RWPE2 (cell line): ENCODE data around the gene TDRD3.

Experiments used
- ATAC-seq: fragments of 200-7000 bp; cut with Tn5 transposase; 3 replicates; pipeline ENCODE4 v1.9.1; 2021; ENCODE audit warnings: low read depth
- DNase-seq: peaks from one replicate; pipeline ENCODE4 v3.0.0-alpha.2; 2020; ENCODE audit warnings: low spot score
- H3K27ac ChIP-seq: fragments of 450-650 bp; 2 replicates; pipeline ENCODE4 v1.5.1; 2017; ENCODE audit warnings: mild to moderate bottlenecking; ENCODE audit not compliant: poor library complexity, severe bottlenecking
- H3K27me3 ChIP-seq: fragments of 250-450 bp; sonication (Bioruptor Pico); 2 replicates; pipeline ENCODE4 v1.5.1; 2021; ENCODE audit warnings: mild to moderate bottlenecking, moderate library complexity; ENCODE audit not compliant: insufficient read depth, poor library complexity, severe bottlenecking
- H3K36me3 ChIP-seq: fragments of 250-450 bp; sonication (Bioruptor Pico); 2 replicates; pipeline ENCODE4 v1.5.1; 2020; ENCODE audit warnings: low read depth, mild to moderate bottlenecking, moderate library complexity
- H3K4me1 ChIP-seq: fragments of 250-450 bp; sonication (Bioruptor Pico); 2 replicates; pipeline ENCODE4 v1.5.1; 2021; ENCODE audit warnings: mild to moderate bottlenecking, moderate library complexity; ENCODE audit not compliant: insufficient read depth, poor library complexity, severe bottlenecking
- H3K4me3 ChIP-seq: fragments of 250-450 bp; sonication (Bioruptor Pico); 2 replicates; pipeline ENCODE4 v1.5.1; 2021; ENCODE audit warnings: mild to moderate bottlenecking, moderate library complexity; ENCODE audit not compliant: severe bottlenecking
- H3K9me3 ChIP-seq: fragments of 250-450 bp; sonication (Bioruptor Pico); 2 replicates; pipeline ENCODE4 v1.5.1; 2021; ENCODE audit warnings: mild to moderate bottlenecking, moderate library complexity; ENCODE audit not compliant: severe bottlenecking
- TF ChIP-seq, protein P1 (sequence below): fragments of 450-650 bp; IDR thresholded peaks from one replicate; pipeline ENCODE4 v1.5.1; 2017; ENCODE audit warnings: mild to moderate bottlenecking, moderate library complexity; ENCODE audit not compliant: poor library complexity, severe bottlenecking

The TDRD3 gene

DNA sequence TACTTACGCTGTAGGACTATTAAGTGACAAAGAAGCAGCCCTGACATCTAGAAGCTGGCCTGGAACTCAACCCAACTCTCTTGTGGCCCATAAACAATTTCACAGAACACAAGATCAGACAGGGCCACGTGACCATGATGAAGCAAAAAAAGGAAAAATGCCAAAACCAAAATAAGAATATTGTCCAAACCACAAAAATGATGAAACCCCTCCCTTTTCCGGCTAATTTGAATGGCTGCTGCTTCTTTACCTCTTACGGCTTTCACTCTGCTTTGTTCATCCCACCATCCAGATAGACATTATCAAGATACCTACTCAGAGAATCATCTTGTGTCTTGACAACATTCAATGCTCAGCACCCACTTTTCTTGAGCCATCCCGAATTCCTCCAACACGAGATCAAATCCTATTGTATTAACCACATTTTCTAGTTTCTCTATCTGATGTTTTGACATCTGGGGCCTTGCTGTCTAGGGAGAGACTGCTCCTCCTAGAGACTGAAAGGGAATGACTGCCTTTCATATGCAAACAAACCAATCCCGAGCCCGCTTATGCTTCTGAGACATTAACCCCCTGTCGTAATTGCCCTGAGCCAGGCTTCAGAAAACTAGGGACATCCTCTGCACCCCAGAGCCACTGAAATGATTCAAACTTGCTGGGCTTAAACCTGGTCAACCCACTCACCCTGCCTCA lies 186.3 kb downstream of the TDRD3 start:
- TF ChIP-seq, protein P1, sequence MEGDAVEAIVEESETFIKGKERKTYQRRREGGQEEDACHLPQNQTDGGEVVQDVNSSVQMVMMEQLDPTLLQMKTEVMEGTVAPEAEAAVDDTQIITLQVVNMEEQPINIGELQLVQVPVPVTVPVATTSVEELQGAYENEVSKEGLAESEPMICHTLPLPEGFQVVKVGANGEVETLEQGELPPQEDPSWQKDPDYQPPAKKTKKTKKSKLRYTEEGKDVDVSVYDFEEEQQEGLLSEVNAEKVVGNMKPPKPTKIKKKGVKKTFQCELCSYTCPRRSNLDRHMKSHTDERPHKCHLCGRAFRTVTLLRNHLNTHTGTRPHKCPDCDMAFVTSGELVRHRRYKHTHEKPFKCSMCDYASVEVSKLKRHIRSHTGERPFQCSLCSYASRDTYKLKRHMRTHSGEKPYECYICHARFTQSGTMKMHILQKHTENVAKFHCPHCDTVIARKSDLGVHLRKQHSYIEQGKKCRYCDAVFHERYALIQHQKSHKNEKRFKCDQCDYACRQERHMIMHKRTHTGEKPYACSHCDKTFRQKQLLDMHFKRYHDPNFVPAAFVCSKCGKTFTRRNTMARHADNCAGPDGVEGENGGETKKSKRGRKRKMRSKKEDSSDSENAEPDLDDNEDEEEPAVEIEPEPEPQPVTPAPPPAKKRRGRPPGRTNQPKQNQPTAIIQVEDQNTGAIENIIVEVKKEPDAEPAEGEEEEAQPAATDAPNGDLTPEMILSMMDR = no peak
- Histone ChIP-seq H3K27ac (no peak overlapping the region), H3K27me3 (no peaks in the 10 kb centered on the region), H3K9me3 (no peaks in the 10 kb centered on the region), H3K4me3 (no peak overlapping the region), H3K4me1 (no peaks in the 10 kb centered on the region), H3K36me3 (no peaks in the 10 kb centered on the region)
- DNase-seq = no peak
- ATAC-seq = no peak

DNA sequence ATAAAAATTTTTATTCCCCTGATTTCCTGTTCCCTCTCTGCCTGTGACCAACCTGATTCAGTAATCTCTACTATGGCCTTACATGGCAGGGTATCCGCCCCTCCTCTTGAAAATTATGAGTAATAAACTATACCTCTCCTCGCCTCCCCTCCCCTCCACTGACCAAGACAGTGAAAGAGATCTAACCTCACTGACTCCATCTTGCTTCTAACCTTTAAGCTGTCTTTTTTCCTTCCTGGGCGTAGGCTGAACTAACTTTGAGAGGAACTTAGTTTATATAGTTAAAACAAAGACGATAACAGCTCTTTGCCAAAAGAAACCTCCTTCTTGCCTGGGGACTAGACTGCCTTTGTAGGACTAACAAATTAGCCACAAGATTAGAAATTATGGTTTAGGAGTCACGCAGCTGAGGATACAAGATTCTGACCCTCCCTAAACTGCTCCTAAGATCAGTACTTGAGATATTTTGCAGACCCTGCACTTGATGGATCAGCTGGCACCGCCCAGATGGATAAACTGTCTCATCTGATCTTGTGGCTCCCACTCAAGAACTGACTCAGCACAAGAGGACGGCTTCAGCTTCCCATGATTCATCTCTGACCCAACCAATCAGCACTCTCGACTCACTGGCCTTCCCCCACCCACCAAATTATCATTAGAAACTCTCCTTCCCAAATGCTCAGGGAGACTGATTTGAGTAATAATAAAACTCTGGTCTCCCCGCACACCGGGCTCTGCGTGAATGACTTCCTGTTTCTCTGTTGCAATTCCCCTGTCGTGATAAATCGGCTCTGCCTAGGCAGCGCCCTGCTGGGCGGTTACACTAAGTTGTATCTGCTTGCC lies 187.1 kb downstream of the TDRD3 start:
- Histone ChIP-seq H3K4me1 (no peaks in the 10 kb centered on the region), H3K27ac (no peak overlapping the region), H3K9me3 (no peaks in the 10 kb centered on the region), H3K36me3 (no peaks in the 10 kb centered on the region), H3K27me3 (no peaks in the 10 kb centered on the region), H3K4me3 (no peak overlapping the region)
- DNase-seq = no peak
- ATAC-seq = no peak
- TF ChIP-seq, protein P1 = no peak

DNA sequence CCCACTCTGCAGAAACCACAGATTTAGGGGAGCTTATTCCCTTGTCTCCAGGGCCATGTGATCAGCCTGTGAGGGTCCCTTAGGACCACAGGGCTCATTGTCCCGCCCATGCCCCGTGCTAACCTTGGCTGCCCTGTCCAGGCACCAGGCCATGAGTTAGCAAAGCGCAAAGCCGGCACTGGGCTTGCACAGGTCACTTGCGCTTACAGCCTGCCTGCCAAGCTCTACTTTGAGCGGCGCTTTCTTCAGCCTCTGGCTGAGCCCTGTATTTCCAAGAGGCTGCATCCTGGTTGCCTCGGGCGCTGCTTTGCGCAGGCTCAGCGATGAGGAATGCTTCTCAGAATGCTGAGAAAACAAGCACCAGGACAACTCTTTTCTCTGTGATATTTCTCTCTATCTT lies 188.0 kb downstream of the TDRD3 start:
- H3K27ac ChIP-seq = no peak overlapping the region
- no peak for ATAC-seq
- TF ChIP-seq, protein P1 = no peak

DNA sequence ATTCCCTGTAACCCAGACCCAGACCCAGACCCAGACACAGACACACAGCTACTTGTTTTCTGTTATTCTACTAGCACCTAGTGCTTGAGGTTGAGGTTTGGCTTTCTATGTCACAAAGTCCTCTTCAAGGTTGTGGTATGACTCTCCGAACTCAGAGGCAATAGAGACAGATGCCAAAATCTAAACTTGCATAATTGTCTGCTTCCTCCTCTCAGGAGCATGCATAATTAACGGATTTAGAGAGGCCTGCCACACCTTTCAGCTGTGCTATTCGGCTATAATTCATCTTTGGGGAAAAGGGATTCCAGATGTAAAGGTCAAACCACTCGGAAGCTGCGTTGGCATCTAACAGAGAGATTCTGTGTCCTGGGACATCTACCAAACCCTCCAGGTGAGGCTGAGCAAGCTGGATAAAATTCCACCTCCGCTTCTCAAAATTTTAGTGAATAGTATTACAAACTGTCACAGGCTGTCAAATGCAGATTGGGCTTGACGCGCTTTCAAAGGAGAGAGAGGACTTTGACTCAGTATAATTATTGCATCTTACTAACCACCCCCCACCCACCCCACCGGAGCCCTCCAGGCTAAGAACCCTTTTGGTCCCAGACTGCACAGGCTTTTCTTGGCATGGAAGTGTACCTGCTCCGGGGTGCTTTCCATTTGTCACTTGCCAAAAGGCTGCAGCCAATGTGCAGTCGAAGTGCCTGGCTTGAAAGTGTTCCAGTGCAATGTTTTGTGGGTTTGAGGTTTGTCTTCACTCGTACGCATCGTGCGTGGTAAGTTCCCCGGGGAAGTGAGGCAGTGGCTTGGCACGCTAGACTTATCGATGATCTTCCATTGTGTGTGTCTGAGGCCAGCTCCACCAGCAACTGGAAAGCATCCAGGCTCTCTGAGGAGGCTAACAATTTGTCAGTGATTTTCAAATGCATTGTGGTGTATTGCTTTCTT lies 194.1 kb downstream of the TDRD3 start:
- ATAC-seq (peak; percentile 46; the same call in 1 of the 3 replicates), DNase-seq (no peak)
- H3K4me1 ChIP-seq = no peaks in the 10 kb centered on the region
- no peaks in the 10 kb centered on the region for H3K9me3 ChIP-seq
- no peaks in the 10 kb centered on the region for H3K36me3 ChIP-seq
- no peaks in the 10 kb centered on the region for H3K27me3 ChIP-seq
- TF ChIP-seq, protein P1 = no peak
- no peak overlapping the region for H3K27ac ChIP-seq
- H3K4me3 ChIP-seq = no peak overlapping the region

More for the DNA sequence above, 188.0 kb downstream of the TDRD3 start:
- Histone ChIP-seq H3K4me1 (no peaks in the 10 kb centered on the region), H3K9me3 (no peaks in the 10 kb centered on the region), H3K27me3 (no peaks in the 10 kb centered on the region), H3K36me3 (no peaks in the 10 kb centered on the region), H3K4me3 (no peak overlapping the region)
- no peak for DNase-seq
